HG02970 (cell line): Measurements from ENCODE around the gene EIF3D.

Experiments used
- ATAC-seq: cut with Tn5 transposase; IDR thresholded peaks from one replicate; pipeline ENCODE4 v1.9.1; 2021; ENCODE audit warnings: mild to moderate bottlenecking, moderate library complexity, moderate number of reproducible peaks; ENCODE audit not compliant: unreplicated experiment, low FRiP score

EIF3D gene

GRCh38 chr22:36470162-36470993 lies 58.6 kb downstream of the EIF3D start:
- no peak for ATAC-seq

- no peak for ATAC-seq
Measured at GRCh38 chr22:36469094-36469710, 59.8 kb downstream of the EIF3D start.

- no peak for ATAC-seq
Measured at GRCh38 chr22:36467946-36468345, 61.0 kb downstream of the EIF3D start.

- ATAC-seq: no peak
Measured at GRCh38 chr22:36467042-36467810, 61.7 kb downstream of the EIF3D start.

GRCh38 chr22:36466258-36466657 lies 62.7 kb downstream of the EIF3D start:
- ATAC-seq: no peak

- no peak for ATAC-seq
Measured at GRCh38 chr22:36465232-36466021, 63.5 kb downstream of the EIF3D start.

GRCh38 chr22:36464715-36465231 lies 64.2 kb downstream of the EIF3D start:
- no peak for ATAC-seq

GRCh38 chr22:36463783-36464184 lies 65.2 kb downstream of the EIF3D start:
- no peak for ATAC-seq

- ATAC-seq: no peak
Measured at GRCh38 chr22:36461665-36462649, 67.0 kb downstream of the EIF3D start.
